HepG2 (cell line): ENCODE results near the gene TSTD1. TPM values are rescaled to one million over a fixed set of nuclear protein-coding genes. Genes with fewer than 3 reads are reported as not detected.
A peak's percentile ranks its signal among the peaks of the same experiment; 100 is the strongest.

Experiments
- ATAC-seq: fragments of 200-7000 bp; cut with Tn5 transposase; 3 replicates; pipeline ENCODE4 v1.9.1; 2020; ENCODE audit warnings: mild to moderate bottlenecking, moderate library complexity
- BruUV-seq: library from RNA; stranded (reverse); fragments of 400-500 nt; replicated peaks from 2 replicates; lab custom pipeline; 2021; lab: Mats Ljungman, UMichigan
- CTCF ChIA-PET: fragments of 300-600 bp; formaldehyde crosslinking; extraction: SDS; loops from one replicate; lab custom pipeline; 2021; ENCODE audit warnings: low total read pairs, inconsistent platforms, low intra/inter-chr PET ratio; lab: Yijun Ruan, JAX
- POLR2A ChIA-PET: fragments of 350-600 bp; sonication (Branson Sonifier 250); formaldehyde crosslinking; loops from one replicate; lab custom pipeline; 2020; ENCODE audit warnings: antibody characterized with exemption, inconsistent platforms; lab: Yijun Ruan, JAX
- DNase-seq: peaks from one replicate; pipeline ENCODE4 v3.0.0-alpha.2; 2015; ENCODE audit warnings: low spot score
- FAIRE-seq: peaks from 3 replicates; lab custom pipeline; 2011; peaks lifted over from hg19 to GRCh38; lab: Jason Lieb, UNC
- H2AFZ ChIP-seq: one replicate; pipeline ENCODE4 v1.6.1; 2011; ENCODE audit warnings: low read length, inconsistent platforms
- H3K27ac ChIP-seq: fragments of 300-600 bp; 3 replicates; pipeline ENCODE4 v1.8.0; 2011; ENCODE audit warnings: mixed run types, mild to moderate bottlenecking, mixed read lengths, low read length, inconsistent platforms; ENCODE audit not compliant: insufficient read depth; ENCODE audit errors: extremely low read length
- H3K27me3 ChIP-seq, 2 experiments: fragments of 200-600 bp in 1 of 2; 2 replicates in 1 of 2; 3 replicates in 1 of 2; pipeline versions ENCODE4 v1.6.0 to v1.8.0; 2011; ENCODE audit warnings: low read length in 2 of 2, mild to moderate bottlenecking in 2 of 2, moderate library complexity in 2 of 2, inconsistent platforms in 1 of 2; ENCODE audit not compliant: insufficient read depth in 2 of 2, control insufficient read depth in 1 of 2
- H3K36me3 ChIP-seq, 2 experiments: fragments of 200-600 bp in 1 of 2; replicated peaks in 1 of 2; 2 replicates in 1 of 2; 3 replicates in 1 of 2; pipeline versions ENCODE4 v1.5.1 to v1.8.0; 2011; ENCODE audit warnings: low read length in 2 of 2, inconsistent platforms in 1 of 2; ENCODE audit not compliant: insufficient read depth in 2 of 2, control insufficient read depth in 1 of 2
- H3K4me1 ChIP-seq: 2 replicates; pipeline ENCODE4 v1.5.1; 2012; ENCODE audit warnings: low read length, inconsistent platforms; ENCODE audit not compliant: insufficient read depth
- H3K4me2 ChIP-seq: 2 replicates; pipeline ENCODE4 v1.6.0; 2011; ENCODE audit warnings: low read depth, low read length, inconsistent platforms
- H3K4me3 ChIP-seq, 3 experiments: fragments of 200-600 bp in 1 of 3; sonication (generic), shearing (Covaris generic) in 1 of 3; replicated peaks in 1 of 3; 2 replicates each; pipeline ENCODE4 v1.5.1; 2011 to 2016; ENCODE audit warnings: low read length in 3 of 3, inconsistent platforms in 2 of 3, low read depth in 2 of 3, mild to moderate bottlenecking in 2 of 3, control low read depth in 1 of 3, mixed read lengths in 1 of 3; ENCODE audit not compliant: insufficient read depth in 1 of 3
- H3K79me2 ChIP-seq: one replicate; pipeline ENCODE4 v1.6.1; 2011; ENCODE audit warnings: low read length, inconsistent platforms; ENCODE audit not compliant: insufficient read depth
- H3K9ac ChIP-seq: 2 replicates; pipeline ENCODE4 v1.6.0; 2011; ENCODE audit warnings: mild to moderate bottlenecking, low read depth, low read length, inconsistent platforms; ENCODE audit not compliant: insufficient read depth
- H3K9me3 ChIP-seq: 2 replicates; pipeline ENCODE4 v1.5.1; 2012; ENCODE audit warnings: mild to moderate bottlenecking, low read length
- H4K20me1 ChIP-seq: 2 replicates; pipeline ENCODE4 v1.6.0; 2011; ENCODE audit warnings: inconsistent platforms, mild to moderate bottlenecking, low read length, moderate library complexity; ENCODE audit not compliant: insufficient read depth
- CAMTA2 ChIP-seq: sonication (generic); formaldehyde crosslinking; IDR thresholded peaks from 2 replicates; pipeline ENCODE4 v1.4.0; 2020; ENCODE audit warnings: mild to moderate bottlenecking, missing genetic modification reagents, borderline replicate concordance
- HOXA3 ChIP-seq: sonication (generic); formaldehyde crosslinking; IDR thresholded peaks from 2 replicates; pipeline ENCODE4 v1.5.0; 2020; ENCODE audit warnings: missing genetic modification reagents
- PPARG ChIP-seq: conservative IDR thresholded peaks from 2 replicates; pipeline ENCODE4 v1.6.1; 2016; ENCODE audit warnings: missing biosample characterization, missing genetic modification reagents
- ZNF446 ChIP-seq: sonication (generic); formaldehyde crosslinking; IDR thresholded peaks from 2 replicates; pipeline ENCODE4 v1.5.0; 2020; ENCODE audit warnings: mild to moderate bottlenecking, missing genetic modification reagents
- ZNF564 ChIP-seq: sonication (generic); formaldehyde crosslinking; IDR thresholded peaks from 2 replicates; pipeline ENCODE4 v1.8.1; 2023; ENCODE audit warnings: mild to moderate bottlenecking, missing genetic modification reagents
- ZNF768 ChIP-seq: sonication (generic); formaldehyde crosslinking; IDR thresholded peaks from 2 replicates; pipeline ENCODE4 v1.4.0; 2020; ENCODE audit warnings: missing genetic modification reagents
- WGBS: methylation state at CpG from one replicate; pipeline ENCODE4 v1.1.6; 2017; ENCODE audit warnings: low lambda C conversion rate; 5-methylcytosine and 5-hydroxymethylcytosine counted together
- in situ Hi-C: cut with HindIII; loops from 2 replicates; pipeline ENCODE4 v1.10.0; 2017; ENCODE audit warnings: low pct_unique_long_range_greater_than_20kb; ENCODE audit not compliant: extremely low pct_ligation_motif_present
- intact Hi-C: fragments of 100-400 bp; cut with micrococcal nuclease; formaldehyde crosslinking; loops from one replicate; pipeline ENCODE4 v1.10.0; 2022; ENCODE audit not compliant: unreplicated experiment
- polyA plus RNA-seq, 8 experiments: library from polyadenylated mRNA; depleted of rRNA in 3 of 8; stranded (reverse) in 7 of 8; unstranded in 1 of 8; fragments of >200 nt; fragmentation: Illumina TruSeq in 4 of 8; extraction: Trizol in 4 of 8; gene quantifications; 2 replicates each; pipeline versions ENCODE4 v1.2.1 to v1.2.3, GENCODE V29; 2011 to 2016; ENCODE audit warnings: low read depth in 4 of 8, missing spikeins in 1 of 8, mixed read lengths in 1 of 8; ENCODE audit not compliant: insufficient read depth in 1 of 8
- total RNA-seq, 5 experiments: library from RNA; depleted of rRNA; stranded (reverse); fragments of >200 nt; fragmentation: Illumina TruSeq; extraction: Trizol; gene quantifications; 2 replicates each; pipeline ENCODE4 v1.2.3, GENCODE V29; 2016; ENCODE audit warnings: low read depth in 1 of 5
- TF ChIP-seq, protein P1 (sequence below): sonication (generic); formaldehyde crosslinking; IDR thresholded peaks from 2 replicates; pipeline ENCODE4 v1.5.1; 2020; ENCODE audit warnings: mild to moderate bottlenecking, missing genetic modification reagents, moderate library complexity

Gene TSTD1
- total and polyA plus RNA-seq, 2 of the 13 experiments (the other 11 are each of a cell fraction or from before 2014, with no cell fraction given), result 0.15 to 0.31 TPM

- Histone ChIP-seq H3K27me3 (no peaks in the 10 kb centered on the region; a peak in 1 of 5 replicates), H3K9me3 (no peaks in the 10 kb centered on the region), H3K27ac (no peak overlapping the region)
- intact Hi-C loops, result no loop called here
- TF ChIP-seq PPARG (CRISPR knock-in tag) (no peak), ZNF564 (CRISPR knock-in tag) (no peak), CAMTA2 (no peak), ZNF768 (CRISPR knock-in tag) (0 out of 2 replicates have a peak, but pooled peaks have one; percentile 12), ZNF446 (CRISPR knock-in tag) (no peak), HOXA3 (CRISPR knock-in tag) (no peak)
- TF ChIP-seq, protein P1, sequence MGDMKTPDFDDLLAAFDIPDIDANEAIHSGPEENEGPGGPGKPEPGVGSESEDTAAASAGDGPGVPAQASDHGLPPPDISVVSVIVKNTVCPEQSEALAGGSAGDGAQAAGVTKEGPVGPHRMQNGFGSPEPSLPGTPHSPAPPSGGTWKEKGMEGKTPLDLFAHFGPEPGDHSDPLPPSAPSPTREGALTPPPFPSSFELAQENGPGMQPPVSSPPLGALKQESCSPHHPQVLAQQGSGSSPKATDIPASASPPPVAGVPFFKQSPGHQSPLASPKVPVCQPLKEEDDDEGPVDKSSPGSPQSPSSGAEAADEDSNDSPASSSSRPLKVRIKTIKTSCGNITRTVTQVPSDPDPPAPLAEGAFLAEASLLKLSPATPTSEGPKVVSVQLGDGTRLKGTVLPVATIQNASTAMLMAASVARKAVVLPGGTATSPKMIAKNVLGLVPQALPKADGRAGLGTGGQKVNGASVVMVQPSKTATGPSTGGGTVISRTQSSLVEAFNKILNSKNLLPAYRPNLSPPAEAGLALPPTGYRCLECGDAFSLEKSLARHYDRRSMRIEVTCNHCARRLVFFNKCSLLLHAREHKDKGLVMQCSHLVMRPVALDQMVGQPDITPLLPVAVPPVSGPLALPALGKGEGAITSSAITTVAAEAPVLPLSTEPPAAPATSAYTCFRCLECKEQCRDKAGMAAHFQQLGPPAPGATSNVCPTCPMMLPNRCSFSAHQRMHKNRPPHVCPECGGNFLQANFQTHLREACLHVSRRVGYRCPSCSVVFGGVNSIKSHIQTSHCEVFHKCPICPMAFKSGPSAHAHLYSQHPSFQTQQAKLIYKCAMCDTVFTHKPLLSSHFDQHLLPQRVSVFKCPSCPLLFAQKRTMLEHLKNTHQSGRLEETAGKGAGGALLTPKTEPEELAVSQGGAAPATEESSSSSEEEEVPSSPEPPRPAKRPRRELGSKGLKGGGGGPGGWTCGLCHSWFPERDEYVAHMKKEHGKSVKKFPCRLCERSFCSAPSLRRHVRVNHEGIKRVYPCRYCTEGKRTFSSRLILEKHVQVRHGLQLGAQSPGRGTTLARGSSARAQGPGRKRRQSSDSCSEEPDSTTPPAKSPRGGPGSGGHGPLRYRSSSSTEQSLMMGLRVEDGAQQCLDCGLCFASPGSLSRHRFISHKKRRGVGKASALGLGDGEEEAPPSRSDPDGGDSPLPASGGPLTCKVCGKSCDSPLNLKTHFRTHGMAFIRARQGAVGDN (CRISPR knock-in tag), result 0 out of 2 replicates have a peak, but pooled peaks have one; percentile 13
- TF ChIP-seq, all 625 proteins: peak for 2
- no peak overlapping the region for H2AFZ ChIP-seq
- no TSS peak for BruUV-seq
- in situ Hi-C loops, result loop anchor here (5.0 kb wide), 1 partner anchor 51 kb away; no protein-coding TSS in a partner anchor
- peak overlapping the region; percentile 58 for H3K4me2 ChIP-seq
- FAIRE-seq (no peak), ATAC-seq (peak; percentile 24; the same call in 2 of the 3 replicates), DNase-seq (no peak)
- WGBS, result 54% methylated on average over 5 of the region's 10 CpGs
- H3K36me3 ChIP-seq, result no peaks in the 10 kb centered on the region
- H3K79me2 ChIP-seq, result no peaks in the 10 kb centered on the region
- no peak overlapping the region for H3K9ac ChIP-seq
- ChIA-PET CTCF (no interaction called here), POLR2A (interaction anchor here (1.0 kb wide), 1 partner anchor 30 kb away, joined by 4 read pairs; the partner anchor contains the start of gene F11R)
- no peaks in the 10 kb centered on the region for H4K20me1 ChIP-seq
- no peak overlapping the region; a peak in 1 of 6 replicates for H3K4me3 ChIP-seq
- H3K4me1 ChIP-seq, result peaks cover 18% of the 10 kb centered on the region
These were observed 12.5 kb upstream of the TSTD1 start for GRCh38 chr1:161051219-161051618.
